Stimulated activated CD4-positive, alpha-beta T cell treated with anti-CD3 and anti-CD28 coated beads, TNF-alpha, amount 100 ng/mL, for 48 hours (primary cell): ENCODE measurements around the gene BPHL.
"Not testable (repeated sequence)": the region's sequence is repeated elsewhere in the genome, so short reads cannot be mapped to it uniquely, and the experiment has no call there.

Experiments
- DNase-seq, 3 donors: peaks; one replicate each; pipeline ENCODE4 v3.0.0-alpha.2; 2020; ENCODE audit warnings: low read depth in 3 of 3

Gene BPHL

DNA sequence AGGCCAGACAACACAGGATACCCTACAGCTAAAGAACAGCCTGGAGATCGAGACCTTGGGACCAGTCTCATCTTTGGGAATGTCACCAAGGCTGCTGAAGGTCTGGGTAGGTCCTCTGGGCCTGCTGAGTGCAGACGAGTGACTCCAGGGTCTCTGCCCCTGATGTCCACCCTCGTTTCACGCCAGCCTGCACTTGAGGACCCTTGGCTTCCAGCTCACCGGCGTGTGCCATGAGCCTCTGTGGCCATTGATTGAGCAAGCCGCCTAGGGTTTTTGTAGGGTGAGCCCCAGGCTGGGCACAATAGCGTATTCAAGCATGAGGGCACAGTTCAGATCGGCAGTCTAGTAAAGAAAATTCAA is 4.3 kb downstream of the BPHL start:
- no peak for DNase-seq

DNA sequence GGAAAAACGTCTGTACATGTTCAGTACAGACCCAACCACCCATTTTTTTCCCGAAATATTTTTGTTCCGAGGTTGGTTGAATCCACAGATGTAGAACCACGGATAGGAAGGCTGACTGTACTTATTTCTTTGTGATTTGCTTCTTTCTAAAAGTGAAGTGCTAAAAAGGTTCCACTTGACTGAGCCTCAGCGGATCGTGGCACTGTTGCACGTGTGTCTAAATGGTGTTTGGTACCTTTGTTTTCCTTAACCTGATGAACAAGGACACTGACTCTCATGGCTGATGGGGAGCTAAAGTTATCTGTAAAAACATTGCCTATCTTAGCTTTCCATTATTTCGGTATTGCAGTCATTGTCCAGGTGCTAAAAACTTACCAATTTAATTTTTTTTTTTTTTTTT is 6.2 kb downstream of the BPHL start:
- DNase-seq: no peak

DNA sequence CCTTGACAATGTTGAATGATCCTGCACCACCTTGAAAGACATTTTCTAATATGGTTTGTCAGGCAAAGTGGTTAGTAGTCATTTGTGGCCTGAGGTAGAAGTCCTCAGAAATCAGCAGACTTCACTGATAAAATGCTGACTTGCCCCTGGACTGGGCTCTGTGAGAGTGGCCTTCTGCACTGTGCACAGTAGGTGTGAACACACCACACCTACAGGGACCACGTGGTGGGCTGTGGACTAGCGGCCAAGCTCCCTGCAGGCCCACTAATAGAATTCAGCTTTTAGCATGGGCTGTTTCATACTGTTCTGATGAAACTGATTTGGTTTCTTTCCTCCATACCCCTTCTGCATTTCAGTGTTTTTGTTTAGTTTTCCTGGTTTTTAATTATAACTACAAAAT is 7.3 kb downstream of the BPHL start:
- no peak for DNase-seq

DNA sequence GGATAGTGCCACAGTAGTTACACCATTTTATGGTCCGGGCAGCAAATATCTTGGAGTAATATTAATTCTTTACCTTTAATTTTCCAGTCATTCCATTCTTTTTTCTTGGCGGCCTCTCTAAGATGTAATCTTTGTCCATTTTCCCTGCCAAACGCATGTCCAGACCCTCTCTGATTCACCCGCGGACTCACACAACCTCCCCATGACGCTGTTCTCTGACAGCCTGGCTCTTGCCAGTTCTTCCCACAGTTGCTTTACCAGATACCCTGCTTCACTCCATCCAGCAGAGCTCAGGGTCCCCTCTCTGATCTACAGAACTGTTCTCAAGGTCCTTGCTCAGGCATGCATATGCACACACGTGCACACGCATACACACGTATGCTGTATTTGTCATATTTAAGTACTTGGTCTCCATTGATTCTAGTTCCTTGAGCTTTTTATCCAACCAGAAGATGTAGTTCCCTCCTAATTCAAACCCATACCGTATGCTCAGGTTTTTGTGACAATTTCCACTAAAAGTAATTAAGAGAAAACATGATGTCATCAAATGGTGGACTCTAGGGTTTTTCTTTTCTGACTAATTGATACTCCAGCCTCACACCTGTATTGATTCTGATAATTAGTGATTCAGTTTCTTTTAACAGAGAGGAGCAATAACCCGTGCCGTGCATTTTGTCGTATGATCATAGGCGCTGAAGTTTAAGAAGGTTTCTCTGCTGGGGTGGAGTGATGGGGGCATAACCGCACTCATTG is 10.0 kb downstream of the BPHL start:
- no peak for DNase-seq

DNA sequence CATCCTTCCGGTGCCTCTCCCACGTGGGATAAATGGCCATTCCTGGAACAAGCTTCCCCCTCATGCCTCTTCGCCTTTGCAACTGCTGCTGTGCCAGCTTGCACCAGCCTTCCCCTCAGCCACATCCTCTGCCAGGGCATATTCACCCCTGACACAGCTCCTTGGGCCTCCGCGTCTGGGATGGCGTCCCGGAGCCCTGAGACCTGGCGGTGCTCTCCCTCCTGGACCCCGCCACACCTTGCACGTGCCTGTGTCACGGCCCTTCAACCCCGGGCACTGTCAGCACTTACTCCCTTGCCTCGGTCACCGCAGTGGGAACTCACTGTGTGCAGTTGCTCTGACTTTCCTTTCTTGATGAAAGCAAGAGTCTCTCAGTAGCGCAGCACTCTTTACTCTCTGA is 13.2 kb downstream of the BPHL start:
- no peak for DNase-seq

DNA sequence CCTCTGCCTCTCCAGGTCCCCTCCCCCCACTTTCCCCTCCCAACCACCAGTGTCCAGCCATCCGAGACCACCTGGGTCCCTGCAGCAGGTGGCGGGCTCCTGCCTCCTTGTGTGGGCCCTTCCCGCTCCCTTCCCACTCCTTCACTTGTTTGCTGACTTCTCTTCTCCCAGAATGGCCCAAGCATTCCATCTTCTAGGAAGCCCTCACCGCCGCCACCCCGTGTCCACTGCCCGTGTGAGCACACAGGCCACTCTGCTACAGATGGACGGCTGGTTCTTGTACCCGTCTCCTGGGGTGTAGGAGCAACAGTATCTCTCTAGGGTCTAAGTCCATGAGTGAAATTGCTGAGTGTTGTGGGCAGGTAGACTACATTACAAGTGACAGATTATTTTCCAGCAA is 15.0 kb downstream of the BPHL start:
- no peak for DNase-seq

DNA sequence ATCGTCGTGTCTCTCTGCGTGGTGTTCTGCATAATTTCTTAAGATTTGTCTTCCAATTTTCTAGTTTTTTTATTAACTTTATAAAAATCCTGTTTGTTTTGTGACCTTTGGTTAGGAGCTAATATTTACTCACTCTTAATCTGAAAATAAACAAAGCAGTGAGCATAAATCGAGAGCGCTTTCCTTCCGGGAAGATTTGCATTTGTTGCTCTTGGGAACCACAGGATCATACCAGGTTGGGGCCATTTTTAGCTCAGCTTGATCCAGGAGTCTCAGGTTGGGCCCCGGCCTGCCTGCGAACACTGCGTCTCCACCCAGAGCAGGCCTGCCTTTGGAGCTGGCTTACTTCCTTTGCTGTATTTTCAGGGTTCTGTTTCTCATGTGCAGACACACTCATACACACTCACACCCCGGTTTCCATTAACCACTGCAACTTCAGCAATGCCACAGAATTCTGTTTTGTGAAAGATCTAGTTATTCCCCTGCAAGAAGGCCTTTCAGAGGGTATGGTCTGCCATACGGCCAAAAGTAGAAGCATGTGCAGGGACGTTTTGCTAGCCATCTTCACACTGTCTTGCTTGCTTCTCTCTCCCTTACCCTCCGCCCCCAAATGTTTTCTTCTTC is 17.3 kb downstream of the BPHL start:
- DNase-seq: no peak

DNA sequence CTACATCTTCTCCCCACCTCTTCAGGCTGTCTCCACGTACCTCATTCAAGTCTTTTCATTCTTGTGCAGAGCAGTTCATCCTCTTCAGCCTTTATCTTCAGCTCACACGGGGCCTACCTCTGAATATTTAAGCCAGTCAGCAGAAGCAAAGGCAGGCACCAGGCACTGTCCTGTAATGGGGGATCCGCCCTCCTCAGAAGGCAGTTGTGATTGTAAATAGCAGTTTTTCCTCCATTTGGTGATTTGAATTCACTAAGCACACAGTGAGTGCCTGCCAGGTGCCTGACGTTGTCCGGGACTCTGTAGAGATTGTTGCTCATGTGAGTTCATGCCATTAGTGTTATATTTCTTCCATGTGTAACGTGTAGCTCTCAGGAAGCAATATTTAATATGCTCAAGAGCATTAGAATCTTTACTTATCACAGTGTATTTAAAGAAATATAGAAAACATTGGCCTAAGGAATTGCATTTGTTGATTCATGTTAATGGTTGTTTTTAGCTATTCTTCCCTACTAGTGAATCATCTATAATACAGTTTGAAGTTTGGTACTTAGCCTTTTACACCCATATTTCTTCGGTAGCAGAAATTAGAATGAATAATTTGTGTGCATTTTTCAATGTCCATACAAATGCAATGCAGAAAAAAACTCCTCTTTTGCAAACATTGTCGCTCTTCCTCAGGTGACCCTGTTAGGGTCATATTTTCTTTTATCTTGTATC is 17.9 kb downstream of the BPHL start:
- DNase-seq: no peak

DNA sequence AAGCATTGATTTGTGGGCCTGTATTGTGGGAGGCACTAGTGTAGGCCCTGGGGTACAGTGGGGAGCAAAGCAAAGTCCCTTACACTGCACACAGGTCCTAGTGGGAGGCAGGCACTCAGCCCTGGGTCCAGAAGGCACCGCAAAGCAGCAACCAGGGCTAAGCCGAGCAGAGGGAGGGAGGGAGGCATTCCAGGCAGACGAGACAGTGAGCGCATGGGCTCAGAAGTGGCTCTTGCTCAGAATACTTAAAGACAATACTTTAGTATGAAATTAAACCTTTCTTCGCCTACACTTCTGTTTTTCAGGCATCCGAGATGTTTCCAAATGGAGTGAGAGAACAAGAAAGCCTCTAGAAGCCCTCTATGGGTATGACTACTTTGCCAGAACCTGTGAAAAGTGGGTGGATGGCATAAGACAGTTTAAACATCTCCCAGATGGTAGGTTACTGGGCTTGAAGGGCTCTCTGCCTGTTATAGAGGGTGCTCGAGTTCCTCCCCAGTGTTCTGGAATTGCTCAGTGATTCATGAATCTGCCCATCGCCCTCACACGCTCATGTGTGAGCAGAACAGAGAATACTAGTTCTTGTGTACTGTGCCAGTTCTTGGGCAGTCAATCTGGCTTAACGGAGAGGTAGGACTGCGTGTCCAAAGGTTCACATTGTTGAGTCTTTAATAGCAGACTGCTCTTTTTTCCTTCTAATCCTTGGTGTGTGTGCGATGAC is 18.7 kb downstream of the BPHL start:
- no peak for DNase-seq

DNA sequence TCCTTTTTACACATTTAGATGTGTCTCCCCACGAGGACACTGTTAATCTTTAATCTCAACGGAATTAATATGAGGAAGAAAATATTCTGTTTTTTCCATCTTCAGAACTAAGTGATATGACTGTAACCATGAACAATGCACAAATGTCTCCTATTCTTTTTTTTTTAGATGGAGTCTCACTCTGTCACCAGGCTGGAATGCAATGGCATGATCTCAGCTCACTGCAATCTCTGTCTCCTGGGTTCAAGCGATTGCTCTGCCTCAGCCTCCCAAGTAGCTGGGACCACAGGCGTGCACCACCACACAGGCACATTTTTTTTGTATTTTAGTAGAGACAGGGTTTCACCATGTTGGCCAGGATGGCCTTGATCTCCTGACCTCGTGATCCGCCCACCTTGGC is 19.4 kb downstream of the BPHL start:
- DNase-seq: not testable (repeated sequence)

DNA sequence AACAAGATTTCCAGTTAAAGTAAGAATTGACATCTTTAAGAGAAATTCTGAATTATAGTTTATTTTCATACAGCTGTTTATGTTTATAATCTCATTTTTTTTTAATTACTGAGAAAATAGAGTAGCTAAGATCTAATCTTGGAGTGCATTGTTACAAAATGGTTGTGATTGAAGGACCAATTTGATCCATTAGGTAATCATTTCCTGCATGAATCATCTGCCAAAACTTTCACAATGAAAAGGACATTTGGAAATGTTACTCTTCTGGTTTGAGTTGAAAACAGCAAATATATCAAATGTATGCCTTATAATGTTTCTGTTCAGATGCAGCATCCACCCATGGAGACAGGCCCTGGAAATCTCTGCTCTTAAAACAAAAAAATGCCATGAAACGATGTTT is 19.8 kb downstream of the BPHL start:
- DNase-seq: no peak

DNA sequence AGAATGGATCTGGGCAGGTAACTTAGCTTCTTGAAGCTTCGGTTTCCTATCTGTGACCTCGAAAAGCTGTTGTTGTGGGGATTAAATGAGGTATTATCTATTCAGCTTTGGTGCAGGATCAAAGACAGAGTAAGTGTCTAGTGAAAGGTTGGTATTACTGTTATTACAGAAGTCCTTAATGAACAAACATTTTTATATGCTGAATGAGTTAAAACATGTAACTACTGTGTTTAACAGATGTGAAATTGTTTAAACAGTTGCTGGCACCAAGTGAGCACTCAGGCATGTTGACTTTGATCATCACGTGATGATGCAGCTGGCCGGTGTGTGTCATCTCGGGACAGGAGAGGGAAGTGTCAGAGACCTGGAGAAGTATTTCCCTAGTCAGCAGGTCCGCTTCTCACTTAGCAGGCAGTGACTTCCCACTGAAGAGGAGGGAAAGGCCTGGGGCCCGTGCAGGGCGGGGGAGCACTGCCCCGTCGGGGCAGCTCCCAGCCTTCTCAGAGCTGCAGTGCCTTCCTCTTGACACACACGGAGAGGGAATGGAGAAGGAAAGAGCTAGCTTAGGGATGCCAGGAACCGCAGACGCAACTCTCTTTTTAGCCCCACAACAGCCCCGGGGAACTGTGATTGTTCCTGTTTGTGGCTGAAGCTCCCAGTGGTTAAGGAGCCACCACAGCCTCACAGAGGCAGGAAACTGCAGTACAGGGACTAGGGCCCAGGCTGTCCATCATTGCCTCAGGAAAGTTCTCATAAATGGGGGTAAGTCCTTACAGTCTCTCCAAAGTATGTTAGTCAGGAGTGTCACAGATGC is 20.8 kb downstream of the BPHL start:
- no peak for DNase-seq

DNA sequence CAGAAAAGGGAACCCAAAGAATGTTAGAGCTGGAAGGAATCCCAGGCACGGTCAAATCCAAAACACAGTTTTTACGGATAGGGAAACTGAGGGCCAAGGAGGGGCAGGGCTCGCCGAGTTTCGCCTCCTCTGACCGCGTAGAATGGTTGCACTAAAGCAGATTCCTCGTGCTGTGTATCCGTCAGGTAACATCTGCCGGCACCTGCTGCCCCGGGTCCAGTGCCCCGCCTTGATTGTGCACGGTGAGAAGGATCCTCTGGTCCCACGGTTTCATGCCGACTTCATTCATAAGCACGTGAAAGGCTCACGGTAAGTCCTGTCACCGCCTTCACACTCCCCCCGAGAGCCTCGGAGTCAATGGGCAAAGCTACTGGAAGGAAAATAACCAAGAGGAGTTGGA is 21.7 kb downstream of the BPHL start:
- no peak for DNase-seq

DNA sequence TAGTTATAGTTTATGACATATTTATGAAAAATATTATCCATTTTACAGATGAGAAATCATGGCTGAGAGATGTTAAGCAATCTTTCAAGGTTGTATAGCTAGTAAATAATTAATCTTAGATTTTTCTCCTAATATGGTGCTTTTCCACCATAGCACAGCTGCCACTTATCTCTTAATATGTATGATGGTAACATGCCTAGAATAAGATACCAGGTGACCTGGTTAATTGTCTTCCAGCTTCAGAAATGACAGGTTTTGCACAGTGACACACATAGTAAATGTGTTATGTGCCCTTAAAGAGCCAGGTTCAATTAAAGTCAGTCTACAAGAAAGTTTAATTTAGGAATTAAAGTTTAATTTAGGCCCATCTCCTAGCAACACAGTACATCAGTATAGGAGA is 24.0 kb downstream of the BPHL start:
- DNase-seq: no peak

DNA sequence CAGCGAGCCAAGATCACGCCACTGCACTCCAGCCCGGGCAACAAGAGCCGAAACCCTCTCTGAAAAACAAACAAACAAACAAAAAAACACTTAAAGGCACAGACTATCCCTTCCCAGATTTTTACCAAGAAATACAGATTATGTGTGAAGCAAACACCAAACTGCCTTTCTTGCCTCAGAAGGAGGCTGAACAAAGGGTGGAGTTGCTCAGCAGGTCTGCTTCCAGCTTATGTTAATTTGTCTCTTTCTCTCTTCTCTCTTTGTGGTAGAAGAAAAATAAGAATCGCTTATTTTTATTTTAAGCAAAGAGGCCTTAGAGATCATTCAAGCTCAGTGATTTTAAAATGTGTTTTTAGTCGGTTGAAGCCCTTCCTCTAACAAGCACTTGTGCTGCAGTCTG is 24.6 kb downstream of the BPHL start:
- no peak for DNase-seq

DNA sequence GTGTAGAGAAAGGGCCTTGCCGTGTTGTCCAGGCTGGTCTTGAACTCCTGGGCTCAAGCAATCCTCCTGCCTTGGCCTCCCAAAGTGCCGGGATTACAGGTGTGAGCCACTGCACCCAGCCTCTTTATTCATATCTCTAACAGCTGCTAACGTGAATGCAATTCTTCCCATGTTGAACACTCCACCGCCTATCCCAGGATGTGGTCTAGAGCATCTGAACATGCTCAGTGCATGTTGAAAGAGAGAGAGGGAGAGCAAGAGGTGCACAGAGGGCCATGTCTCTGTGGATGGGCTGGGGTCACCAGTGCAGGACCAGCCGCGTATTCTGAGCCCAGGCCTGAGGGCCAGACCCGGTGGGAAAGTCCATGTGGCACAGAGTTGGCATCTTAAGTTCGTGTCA is 26.1 kb downstream of the BPHL start:
- no peak for DNase-seq

DNA sequence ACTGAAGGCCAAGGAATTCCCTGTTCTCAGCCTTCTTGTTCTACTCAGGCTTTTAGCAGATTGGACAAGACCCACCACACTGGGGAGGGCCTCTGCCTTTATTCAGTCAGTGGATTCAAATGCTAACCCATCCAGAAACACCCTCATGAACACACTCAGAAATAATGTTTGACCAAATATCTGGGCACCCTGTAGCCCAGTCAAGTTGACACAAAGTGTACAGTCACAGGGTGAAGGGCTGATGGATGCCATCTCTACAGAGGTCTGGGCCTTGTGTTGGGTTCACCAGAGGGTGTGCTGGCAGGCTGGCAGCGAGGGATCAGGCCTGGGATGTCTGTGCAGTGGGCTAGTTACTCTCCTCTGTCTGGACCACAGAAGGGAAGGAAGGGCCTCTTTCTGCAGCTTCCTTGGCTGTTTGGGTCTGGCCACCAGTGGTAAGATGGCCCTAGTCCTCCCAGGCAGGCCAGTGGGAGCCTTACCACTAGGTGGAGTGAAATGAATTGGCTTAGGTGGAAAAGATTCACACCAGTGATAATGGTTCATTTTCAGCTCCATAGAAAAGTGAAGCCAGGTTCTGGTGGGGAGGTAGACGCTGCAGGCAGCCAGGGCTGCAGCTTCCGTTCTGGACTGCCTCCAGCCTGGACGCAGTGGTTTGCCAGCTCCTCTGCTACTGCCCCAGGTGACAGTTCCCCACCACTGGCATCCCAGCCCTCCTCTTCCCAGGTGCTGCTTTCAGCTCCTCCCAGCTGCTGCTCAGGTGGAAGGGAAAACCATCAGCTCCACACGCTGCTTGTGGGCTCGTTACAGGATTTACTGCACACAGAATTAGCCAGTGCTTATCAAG is 29.6 kb downstream of the BPHL start:
- no peak for DNase-seq

DNA sequence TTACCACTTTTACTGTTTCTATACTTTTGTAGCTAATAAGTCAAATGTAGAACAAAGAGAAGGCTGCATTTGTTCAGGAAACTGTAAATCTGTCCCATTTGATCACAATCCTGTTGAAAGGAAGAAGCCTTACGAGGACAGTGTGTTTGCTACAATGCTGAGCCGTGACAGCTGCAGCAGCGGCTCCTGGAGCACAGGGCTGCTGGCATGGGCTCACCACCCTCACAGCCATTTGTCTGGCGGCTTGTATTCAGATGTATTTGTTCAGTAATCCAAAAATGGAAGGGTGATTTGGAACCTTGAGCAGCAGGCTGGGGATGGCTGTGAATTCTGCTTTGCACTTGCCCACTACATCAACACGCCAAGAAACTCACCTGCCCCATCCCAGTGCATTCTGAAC is 33.2 kb downstream of the BPHL start:
- no peak for DNase-seq

DNA sequence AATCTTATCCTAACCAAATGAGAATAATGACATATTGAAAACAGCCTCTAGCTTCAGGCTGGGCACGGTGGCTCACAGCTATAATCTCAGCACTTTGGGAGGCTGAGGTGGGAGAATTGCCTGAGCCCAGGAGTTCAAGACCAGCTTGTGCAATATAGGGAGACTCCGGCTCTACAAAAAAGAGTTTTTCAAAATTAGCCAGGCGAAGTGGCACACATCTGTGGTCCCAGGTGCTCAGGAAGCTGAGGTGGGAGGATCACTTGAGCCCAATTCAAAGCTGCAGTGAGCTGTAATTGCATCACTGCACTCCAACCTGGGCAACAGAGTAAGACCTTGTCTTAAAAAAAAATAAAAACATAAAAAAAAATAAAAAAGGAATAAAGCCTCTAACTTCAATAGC is 34.2 kb downstream of the BPHL start:
- DNase-seq: no peak

DNA sequence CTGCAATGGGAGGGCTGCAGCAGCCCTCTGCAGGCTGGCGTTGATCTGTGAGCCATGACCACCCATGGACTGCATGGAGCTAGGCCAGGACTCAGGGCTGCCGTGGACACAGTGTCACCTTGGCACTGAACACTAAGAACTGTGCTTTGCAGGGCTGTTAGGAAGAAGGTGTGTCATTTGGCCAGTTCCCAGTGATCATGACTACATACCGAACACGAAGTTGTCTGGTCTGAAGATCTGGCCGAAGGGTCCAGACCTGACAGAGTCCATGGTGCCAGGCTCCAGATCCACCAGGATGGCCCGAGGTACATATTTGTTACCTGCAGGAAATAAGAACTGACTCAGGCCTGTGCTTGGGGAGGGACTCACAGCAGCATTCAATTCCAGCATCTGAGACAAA is 36.9 kb downstream of the BPHL start:
- not testable (repeated sequence) for DNase-seq
